Keratinocyte (primary cell): ENCODE measurements around the gene INPP5A. TPM values are rescaled to one million over a fixed set of nuclear protein-coding genes. Genes with fewer than 3 reads are reported as not detected.

Experiments
- DNase-seq: peaks from one replicate; pipeline ENCODE4 v3.0.0-alpha.2; 2011; ENCODE audit warnings: low read depth, missing footprints, low spot score
- FAIRE-seq: peaks from 2 replicates; lab custom pipeline; 2011; peaks lifted over from hg19 to GRCh38; lab: Jason Lieb, UNC
- H2AFZ ChIP-seq: 2 replicates; pipeline ENCODE4 v1.6.0; 2012; ENCODE audit warnings: low read length, control low read depth, inconsistent platforms; ENCODE audit not compliant: control insufficient read depth
- H3K27ac ChIP-seq: 2 replicates; pipeline ENCODE4 v1.5.1; 2011; ENCODE audit warnings: low read length; ENCODE audit not compliant: control insufficient read depth, insufficient read depth
- H3K27me3 ChIP-seq: 3 replicates; pipeline ENCODE4 v1.6.0; 2011; ENCODE audit warnings: low read length; ENCODE audit not compliant: control insufficient read depth, insufficient read depth; ENCODE audit errors: extremely low read depth
- H3K36me3 ChIP-seq, 2 experiments: 2 replicates in 1 of 2; 3 replicates in 1 of 2; pipeline ENCODE4 v1.5.1; 2011; ENCODE audit warnings: low read length in 2 of 2, mild to moderate bottlenecking in 1 of 2; ENCODE audit not compliant: control insufficient read depth in 2 of 2, insufficient read depth in 2 of 2; ENCODE audit errors: extremely low read depth in 1 of 2
- H3K4me1 ChIP-seq: 3 replicates; pipeline ENCODE4 v1.5.1; 2011; ENCODE audit warnings: low read length; ENCODE audit not compliant: control insufficient read depth, insufficient read depth; ENCODE audit errors: extremely low read depth
- H3K4me2 ChIP-seq: 3 replicates; pipeline ENCODE4 v1.6.0; 2011; ENCODE audit warnings: low read depth, low read length; ENCODE audit not compliant: control insufficient read depth, insufficient read depth; ENCODE audit errors: extremely low read depth
- H3K4me3 ChIP-seq, 3 experiments: fragments of 200-600 bp in 1 of 3; sonication (generic) in 1 of 3; 2 replicates in 2 of 3; 3 replicates in 1 of 3; pipeline ENCODE4 v1.5.1; 2011 to 2016; ENCODE audit warnings: low read length in 3 of 3, mild to moderate bottlenecking in 3 of 3, control low read depth in 2 of 3, inconsistent platforms in 1 of 3, low read depth in 1 of 3, mixed read lengths in 1 of 3, mixed run types in 1 of 3, moderate library complexity in 1 of 3; ENCODE audit not compliant: control insufficient read depth in 2 of 3, insufficient read depth in 2 of 3; ENCODE audit errors: extremely low read depth in 1 of 3
- H3K79me2 ChIP-seq: 2 replicates; pipeline ENCODE4 v1.6.0; 2012; ENCODE audit warnings: low read length; ENCODE audit not compliant: control insufficient read depth, insufficient read depth
- H3K9ac ChIP-seq: 3 replicates; pipeline ENCODE4 v1.6.0; 2011; ENCODE audit warnings: low read length; ENCODE audit not compliant: control insufficient read depth, insufficient read depth; ENCODE audit errors: extremely low read depth
- H3K9me1 ChIP-seq: 3 replicates; pipeline ENCODE4 v1.6.0; 2011; ENCODE audit warnings: low read length; ENCODE audit not compliant: control insufficient read depth, insufficient read depth; ENCODE audit errors: extremely low read depth
- H3K9me3 ChIP-seq: 2 replicates; pipeline ENCODE4 v1.5.1; 2012; ENCODE audit warnings: low read depth, low read length; ENCODE audit not compliant: control insufficient read depth
- H4K20me1 ChIP-seq: 3 replicates; pipeline ENCODE4 v1.6.0; 2011; ENCODE audit warnings: low read length; ENCODE audit not compliant: control insufficient read depth, insufficient read depth; ENCODE audit errors: extremely low read depth
- CTCF ChIP-seq, 3 experiments: IDR thresholded peaks in 1 of 3; conservative IDR thresholded peaks in 1 of 3; optimal IDR thresholded peaks in 1 of 3; 2 replicates in 2 of 3; 3 replicates in 1 of 3; pipeline versions ENCODE3 to v1.5.1; 2011; ENCODE audit warnings: low read length in 3 of 3, mild to moderate bottlenecking in 3 of 3, moderate library complexity in 2 of 3, control low read depth in 1 of 3, inconsistent platforms in 1 of 3; ENCODE audit not compliant: insufficient read depth in 2 of 3; ENCODE audit errors: extremely low read depth in 1 of 3
- EZH2 ChIP-seq: IDR thresholded peaks from one replicate; pipeline ENCODE4 v1.6.1; 2012; ENCODE audit warnings: inconsistent platforms, mild to moderate bottlenecking, low read length, moderate library complexity
- dilution Hi-C: fragments of 300-500 bp; cut with MboI; formaldehyde crosslinking; loops from one replicate; pipeline ENCODE4 v1.7.0; 2020; ENCODE audit warnings: low sequenced_read_pairs; ENCODE audit not compliant: extremely low pct_ligation_motif_present
- polyA plus RNA-seq, 5 experiments: library from polyadenylated mRNA; depleted of rRNA in 3 of 5; stranded (reverse) in 3 of 5; stranded (forward) in 1 of 5; unstranded in 1 of 5; fragments of >200 nt; gene quantifications; 1 replicate in 1 of 5; 2 replicates in 3 of 5; 3 replicates in 1 of 5; pipeline versions ENCODE4 v1.2.1 to v1.2.3, GENCODE V29; 2011 to 2012; ENCODE audit warnings: missing spikeins in 2 of 5, low read depth in 1 of 5, low replicate concordance in 1 of 5

The INPP5A gene
- polyA plus RNA-seq, 1 donor (not counting 4 experiments of a cell fraction or from before 2014, with no cell fraction given) = 11.2 TPM

- no peaks in the 10 kb centered on the region for H3K27me3 ChIP-seq
- FAIRE-seq = no peak
- H3K36me3 ChIP-seq = no peaks in the 10 kb centered on the region
- TF ChIP-seq CTCF (optimal IDR thresholded peaks at IDR 0.05 in 1 of 3, IDR thresholded peaks at IDR 0.05 in 1 of 3, conservative IDR thresholded peaks at IDR 0.05 in 1 of 3; ENCODE audit: extremely low read depth in 1 of 3, insufficient read depth in 2 of 3, low read length in 3 of 3) (no peak), EZH2 (no peak)
- no peak overlapping the region for H3K4me2 ChIP-seq
- no peaks in the 10 kb centered on the region for H4K20me1 ChIP-seq
- H3K9me1 ChIP-seq = no peaks in the 10 kb centered on the region
- H3K9me3 ChIP-seq = no peaks in the 10 kb centered on the region
- H3K79me2 ChIP-seq = no peaks in the 10 kb centered on the region
- H2AFZ ChIP-seq = no peak overlapping the region
- H3K9ac ChIP-seq = no peak overlapping the region
- H3K27ac ChIP-seq = no peak overlapping the region
- no peaks in the 10 kb centered on the region for H3K4me1 ChIP-seq
- dilution Hi-C loops = no loop called here
- DNase-seq = no peak
- H3K4me3 ChIP-seq = no peak overlapping the region
Measured at GRCh38 chr10:132709471-132709951, 171.9 kb downstream of the INPP5A start.

DNA sequence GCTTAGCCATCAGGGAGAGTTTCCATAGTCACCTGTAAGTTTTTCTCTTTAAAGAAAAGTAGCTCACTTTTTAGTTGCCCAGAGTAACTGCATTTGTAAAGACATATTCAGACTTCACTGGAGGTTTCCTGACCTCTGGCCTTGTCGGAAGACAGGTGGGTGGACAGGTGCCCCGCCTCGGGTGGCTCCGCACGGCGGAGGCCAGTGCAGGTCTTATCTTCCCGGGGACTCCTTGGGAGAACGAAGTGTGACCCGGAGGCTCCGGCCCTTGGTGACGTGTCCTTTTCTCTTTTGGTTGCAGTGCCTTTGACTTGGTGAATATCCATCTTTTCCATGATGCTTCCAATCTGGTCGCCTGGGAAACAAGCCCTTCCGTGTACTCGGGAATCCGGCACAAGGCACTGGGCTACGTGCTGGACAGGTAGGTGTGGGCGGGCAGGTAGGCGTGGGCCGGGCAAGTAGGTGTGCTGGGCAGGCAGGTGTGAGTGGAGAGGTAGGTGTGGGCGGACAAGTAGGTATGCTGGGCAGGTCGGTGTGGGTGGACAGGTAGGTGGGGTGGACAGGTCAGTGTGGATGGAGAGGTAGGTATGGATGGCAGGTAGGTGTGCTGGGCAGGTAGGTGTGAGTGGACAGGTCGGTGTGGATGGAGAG is 172.6 kb downstream of the INPP5A start:
- no peaks in the 10 kb centered on the region for H3K9me3 ChIP-seq
- FAIRE-seq (no peak), DNase-seq (no peak)
- TF ChIP-seq CTCF (optimal IDR thresholded peaks at IDR 0.05 in 1 of 3, IDR thresholded peaks at IDR 0.05 in 1 of 3, conservative IDR thresholded peaks at IDR 0.05 in 1 of 3; ENCODE audit: extremely low read depth in 1 of 3, insufficient read depth in 2 of 3, low read length in 3 of 3) = no peak
- no peak for TF ChIP-seq EZH2
- no peak overlapping the region for H3K27ac ChIP-seq
- no peaks in the 10 kb centered on the region for H3K9me1 ChIP-seq
- H3K79me2 ChIP-seq = no peaks in the 10 kb centered on the region
- H3K4me1 ChIP-seq = no peaks in the 10 kb centered on the region
- no peak overlapping the region for H3K4me3 ChIP-seq
- no peaks in the 10 kb centered on the region for H3K27me3 ChIP-seq
- H3K9ac ChIP-seq = no peak overlapping the region
- dilution Hi-C loops = no loop called here
- H2AFZ ChIP-seq = no peak overlapping the region
- no peak overlapping the region for H3K4me2 ChIP-seq
- no peaks in the 10 kb centered on the region for H4K20me1 ChIP-seq
- peaks cover 0 to 1% of the 10 kb centered on the region in 2 experiments for H3K36me3 ChIP-seq
